Mesothelial cell of epicardium (in vitro differentiated cells): ENCODE results near the gene LMOD2. TPM values are rescaled to one million over a fixed set of nuclear protein-coding genes. Genes with fewer than 3 reads are reported as not detected.

ENCODE experiments used
- DNase-seq, 2 experiments: peaks; one replicate each; pipeline ENCODE4 v3.0.0; 2021; ENCODE audit warnings: low spot score in 2 of 2; ENCODE audit not compliant: unreplicated experiment in 2 of 2
- H3K27ac Mint-ChIP-seq: 2 replicates; pipeline ENCODE4 v1.8.0; 2021; ENCODE audit warnings: mixed read lengths
- H3K27me3 Mint-ChIP-seq: 2 replicates; pipeline ENCODE4 v1.8.0; 2021; ENCODE audit warnings: low read depth, mixed read lengths
- H3K36me3 Mint-ChIP-seq: 2 replicates; pipeline ENCODE4 v1.8.0; 2021; ENCODE audit warnings: mixed read lengths
- H3K4me1 Mint-ChIP-seq: 2 replicates; pipeline ENCODE4 v1.8.0; 2021; ENCODE audit warnings: mixed read lengths
- H3K4me3 Mint-ChIP-seq: 2 replicates; pipeline ENCODE4 v1.8.0; 2021; ENCODE audit warnings: mild to moderate bottlenecking, moderate library complexity, mixed read lengths
- H3K9me3 Mint-ChIP-seq: 2 replicates; pipeline ENCODE4 v1.8.0; 2021; ENCODE audit warnings: mixed read lengths
- CTCF ChIP-seq: fragments of 200-600 bp; sonication (generic); IDR thresholded peaks from one replicate; pipeline ENCODE4 v1.5.0; 2021; ENCODE audit warnings: antibody characterized with exemption; ENCODE audit not compliant: unreplicated experiment
- total RNA-seq: library from RNA; stranded (reverse); gene quantifications from 3 replicates; pipeline ENCODE4 v1.2.1, GENCODE V29; 2021

The LMOD2 gene
- total RNA-seq, 1 donor from 2014 or later: not detected

DNA sequence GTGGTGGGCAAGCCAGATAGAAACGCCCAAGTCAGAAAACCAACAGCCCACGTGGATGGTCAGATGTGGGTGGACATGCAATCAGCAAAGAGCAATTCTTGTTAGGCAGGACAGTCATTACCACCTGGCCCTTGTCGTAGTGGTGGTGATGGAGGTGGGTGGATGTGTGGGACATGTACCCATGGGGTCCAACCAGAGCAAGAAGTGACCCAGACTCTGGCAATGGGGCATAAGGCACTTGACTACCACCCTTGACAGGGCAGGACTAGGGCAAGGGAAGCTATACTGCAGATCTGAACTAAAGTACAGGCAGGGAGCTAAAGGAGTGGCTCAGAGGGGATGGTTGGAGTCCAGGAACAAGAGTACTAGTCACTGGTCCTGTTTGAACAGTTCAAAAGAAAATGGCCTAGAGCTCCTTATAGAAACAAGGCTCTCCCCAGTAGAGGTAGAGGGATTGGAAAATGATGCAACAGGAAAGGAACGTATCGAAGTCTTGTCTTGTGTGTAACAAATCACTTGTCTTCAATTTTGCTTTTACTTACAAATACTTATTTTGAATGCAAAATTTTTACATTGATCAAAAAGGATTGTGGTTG, 17.6 kb downstream of the LMOD2 start:
- no peaks in the 10 kb centered on the region for H3K27me3 Mint-ChIP-seq
- H3K4me3 Mint-ChIP-seq: no peak overlapping the region
- TF ChIP-seq CTCF: no peak
- peaks cover 40% of the 10 kb centered on the region for H3K4me1 Mint-ChIP-seq
- no peaks in the 10 kb centered on the region for H3K36me3 Mint-ChIP-seq
- DNase-seq: no peak
- H3K9me3 Mint-ChIP-seq: no peaks in the 10 kb centered on the region
- H3K27ac Mint-ChIP-seq: peak overlapping the region; percentile 80

GRCh38 chr7:123673752-123674398, 18.2 kb downstream of the LMOD2 start:
- Mint-ChIP-seq H3K27me3 (no peaks in the 10 kb centered on the region), H3K9me3 (no peaks in the 10 kb centered on the region), H3K36me3 (no peaks in the 10 kb centered on the region), H3K27ac (peak overlapping the region; percentile 80), H3K4me1 (peaks cover 36% of the 10 kb centered on the region), H3K4me3 (no peak overlapping the region)
- DNase-seq: no peak
- TF ChIP-seq CTCF: no peak

GRCh38 chr7:123674399-123675180, 18.9 kb downstream of the LMOD2 start:
- Mint-ChIP-seq H3K27ac (peak overlapping the region; percentile 66), H3K36me3 (peaks cover 5% of the 10 kb centered on the region), H3K9me3 (no peaks in the 10 kb centered on the region), H3K4me1 (peaks cover 34% of the 10 kb centered on the region), H3K4me3 (no peak overlapping the region), H3K27me3 (no peaks in the 10 kb centered on the region)
- no peak for TF ChIP-seq CTCF
- no peak for DNase-seq

- H3K36me3 Mint-ChIP-seq: peaks cover 5% of the 10 kb centered on the region
- no peak for DNase-seq
- no peak for TF ChIP-seq CTCF
- H3K9me3 Mint-ChIP-seq: no peaks in the 10 kb centered on the region
- H3K27ac Mint-ChIP-seq: peak overlapping the region; percentile 66
- no peaks in the 10 kb centered on the region for H3K27me3 Mint-ChIP-seq
- H3K4me3 Mint-ChIP-seq: no peak overlapping the region
- peaks cover 34% of the 10 kb centered on the region for H3K4me1 Mint-ChIP-seq
These were observed 19.5 kb downstream of the LMOD2 start for GRCh38 chr7:123675181-123675473.

DNA sequence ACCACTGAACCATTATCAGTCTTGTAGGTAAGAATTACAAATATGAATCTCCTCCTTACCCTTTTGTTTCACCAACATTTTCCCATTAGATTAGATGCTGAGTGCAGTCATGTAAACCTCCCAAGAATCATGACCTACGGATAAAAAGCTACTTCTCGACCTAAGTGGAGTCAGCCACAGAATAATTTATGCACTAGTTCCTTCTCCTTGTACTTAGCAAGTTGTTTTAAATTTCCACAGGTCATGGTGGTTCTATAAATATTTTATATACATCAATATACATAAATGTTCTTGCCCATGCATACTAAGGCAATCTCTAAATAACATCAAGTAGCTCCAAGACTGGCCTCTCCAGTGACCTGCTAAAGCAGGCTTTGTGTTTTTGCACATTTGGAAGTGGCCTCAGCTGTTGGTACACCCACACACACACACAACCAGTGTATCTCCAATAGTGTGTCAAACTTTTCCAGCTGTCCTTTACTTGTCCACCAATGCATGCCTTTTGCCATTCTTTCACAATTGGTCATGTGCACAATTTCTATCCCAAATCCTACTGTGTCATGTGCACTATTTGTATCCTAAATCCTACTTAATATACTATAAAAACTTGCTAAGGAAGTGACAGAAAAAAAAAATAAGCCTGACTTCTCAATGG, 21.5 kb downstream of the LMOD2 start:
- Mint-ChIP-seq H3K4me1 (peaks cover 36% of the 10 kb centered on the region), H3K4me3 (no peak overlapping the region), H3K27ac (peak overlapping the region; percentile 30), H3K36me3 (peaks cover 5% of the 10 kb centered on the region), H3K27me3 (no peaks in the 10 kb centered on the region), H3K9me3 (no peaks in the 10 kb centered on the region)
- no peak for TF ChIP-seq CTCF
- no peak for DNase-seq
